ENCODE data around the gene PMS1. TPM values are rescaled to one million over a fixed set of nuclear protein-coding genes. Genes with fewer than 3 reads are reported as not detected.

The PMS1 gene
- polyA plus RNA-seq, 1 experiment, result 16.3 TPM

DNA sequence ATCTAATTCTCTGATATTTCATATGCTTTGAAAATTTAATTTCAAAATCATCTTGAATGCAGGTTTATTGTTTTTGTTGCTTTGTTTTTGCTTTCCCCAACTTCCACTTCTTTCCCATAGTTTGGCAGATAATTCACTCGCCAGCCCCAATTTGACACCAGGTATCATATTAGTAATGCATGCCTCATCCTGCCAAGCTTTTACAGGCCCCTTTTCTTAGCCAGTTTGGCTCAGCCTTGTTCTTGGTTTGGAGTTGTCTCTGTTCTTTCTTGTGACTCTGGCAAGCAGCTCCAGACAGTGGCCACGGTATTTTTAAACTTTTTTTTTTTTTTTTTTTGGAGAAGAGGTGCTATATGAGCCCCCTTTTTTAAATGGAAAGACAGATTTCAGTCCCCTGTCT lies 65.3 kb downstream of the PMS1 start:
- ChIA-PET POLR2A (no interaction called here), CTCF (no interaction called here)

GRCh38 chr2:189851174-189851826 lies 67.0 kb downstream of the PMS1 start:
- no peaks in the 10 kb centered on the region for H3K9me3 ChIP-seq (ENCODE audit: control insufficient read depth, insufficient read depth, low read length)
- POLR2A ChIA-PET, result no interaction called here
- no peaks in the 10 kb centered on the region for H3K27me3 ChIP-seq (ENCODE audit: control insufficient read depth, insufficient read depth, low read length)
- no peak overlapping the region for H3K4me3 ChIP-seq (ENCODE audit: low read depth, low read length)
- CTCF ChIA-PET, result interaction anchor here (0.9 kb wide), 1 partner anchor 191 kb away, joined by 3 read pairs; no protein-coding TSS in a partner anchor
- TF ChIP-seq, protein P1, sequence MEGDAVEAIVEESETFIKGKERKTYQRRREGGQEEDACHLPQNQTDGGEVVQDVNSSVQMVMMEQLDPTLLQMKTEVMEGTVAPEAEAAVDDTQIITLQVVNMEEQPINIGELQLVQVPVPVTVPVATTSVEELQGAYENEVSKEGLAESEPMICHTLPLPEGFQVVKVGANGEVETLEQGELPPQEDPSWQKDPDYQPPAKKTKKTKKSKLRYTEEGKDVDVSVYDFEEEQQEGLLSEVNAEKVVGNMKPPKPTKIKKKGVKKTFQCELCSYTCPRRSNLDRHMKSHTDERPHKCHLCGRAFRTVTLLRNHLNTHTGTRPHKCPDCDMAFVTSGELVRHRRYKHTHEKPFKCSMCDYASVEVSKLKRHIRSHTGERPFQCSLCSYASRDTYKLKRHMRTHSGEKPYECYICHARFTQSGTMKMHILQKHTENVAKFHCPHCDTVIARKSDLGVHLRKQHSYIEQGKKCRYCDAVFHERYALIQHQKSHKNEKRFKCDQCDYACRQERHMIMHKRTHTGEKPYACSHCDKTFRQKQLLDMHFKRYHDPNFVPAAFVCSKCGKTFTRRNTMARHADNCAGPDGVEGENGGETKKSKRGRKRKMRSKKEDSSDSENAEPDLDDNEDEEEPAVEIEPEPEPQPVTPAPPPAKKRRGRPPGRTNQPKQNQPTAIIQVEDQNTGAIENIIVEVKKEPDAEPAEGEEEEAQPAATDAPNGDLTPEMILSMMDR (IDR thresholded peaks at IDR 0.05; ENCODE audit: low read depth, low read length), result no peak
- no peak overlapping the region for H3K27ac ChIP-seq (ENCODE audit: low read depth, low read length)
- DNase-seq (ENCODE audit: low read depth, low spot score), result no peak

More for the DNA sequence above, 65.3 kb downstream of the PMS1 start:
- TF ChIP-seq, protein P1 (IDR thresholded peaks at IDR 0.05; ENCODE audit: low read depth, low read length), result no peak
- H3K27ac ChIP-seq (ENCODE audit: low read depth, low read length), result no peak overlapping the region
- no peak for DNase-seq (ENCODE audit: low read depth, low spot score)
- no peaks in the 10 kb centered on the region for H3K9me3 ChIP-seq (ENCODE audit: control insufficient read depth, insufficient read depth, low read length)
- no peak overlapping the region for H3K4me3 ChIP-seq (ENCODE audit: low read depth, low read length)
- no peaks in the 10 kb centered on the region for H3K27me3 ChIP-seq (ENCODE audit: control insufficient read depth, insufficient read depth, low read length)

DNA sequence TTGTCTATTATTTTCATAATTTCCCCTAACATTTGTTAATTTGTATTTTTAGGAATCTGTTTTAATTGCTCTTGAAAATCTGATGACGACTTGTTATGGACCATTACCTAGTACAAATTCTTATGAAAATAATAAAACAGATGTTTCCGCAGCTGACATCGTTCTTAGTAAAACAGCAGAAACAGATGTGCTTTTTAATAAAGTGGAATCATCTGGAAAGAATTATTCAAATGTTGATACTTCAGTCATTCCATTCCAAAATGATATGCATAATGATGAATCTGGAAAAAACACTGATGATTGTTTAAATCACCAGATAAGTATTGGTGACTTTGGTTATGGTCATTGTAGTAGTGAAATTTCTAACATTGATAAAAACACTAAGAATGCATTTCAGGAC lies 69.9 kb downstream of the PMS1 start:
- TF ChIP-seq, protein P1 (IDR thresholded peaks at IDR 0.05; ENCODE audit: low read depth, low read length), result no peak
- ChIA-PET CTCF (no interaction called here), POLR2A (no interaction called here)
- Histone ChIP-seq H3K27me3 (ENCODE audit: control insufficient read depth, insufficient read depth, low read length) (no peaks in the 10 kb centered on the region), H3K4me3 (ENCODE audit: low read depth, low read length) (no peak overlapping the region), H3K27ac (ENCODE audit: low read depth, low read length) (no peak overlapping the region), H3K9me3 (ENCODE audit: control insufficient read depth, insufficient read depth, low read length) (no peaks in the 10 kb centered on the region)
- DNase-seq (ENCODE audit: low read depth, low spot score), result no peak

- Histone ChIP-seq H3K27me3 (ENCODE audit: control insufficient read depth, insufficient read depth, low read length) (no peaks in the 10 kb centered on the region), H3K27ac (ENCODE audit: low read depth, low read length) (no peak overlapping the region), H3K4me3 (ENCODE audit: low read depth, low read length) (no peak overlapping the region), H3K9me3 (ENCODE audit: control insufficient read depth, insufficient read depth, low read length) (no peaks in the 10 kb centered on the region)
- ChIA-PET POLR2A (no interaction called here), CTCF (interaction anchor here (1.1 kb wide), 1 partner anchor 11 kb away, joined by 3 read pairs; no protein-coding TSS in a partner anchor)
- no peak for DNase-seq (ENCODE audit: low read depth, low spot score)
- TF ChIP-seq, protein P1 (IDR thresholded peaks at IDR 0.05; ENCODE audit: low read depth, low read length), result no peak
These were observed 70.7 kb downstream of the PMS1 start for GRCh38 chr2:189854940-189855339.

DNA sequence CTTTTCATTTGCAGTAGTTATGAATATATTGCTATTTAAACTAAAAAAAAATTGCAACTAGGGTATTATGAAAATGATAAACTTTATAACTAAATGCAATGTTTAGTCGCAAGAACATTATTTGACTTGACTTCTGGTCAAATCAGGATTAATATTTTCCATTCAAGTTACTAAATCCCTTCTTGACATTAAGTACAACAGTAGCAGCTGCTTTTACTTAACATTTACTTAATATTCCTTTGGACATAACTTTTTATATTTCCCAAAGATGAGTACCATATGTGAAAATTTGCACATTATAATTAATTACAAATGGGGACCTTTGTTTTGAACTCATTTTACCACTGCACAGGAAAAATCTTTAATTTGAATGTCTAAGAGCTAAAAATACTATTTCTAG lies 74.0 kb downstream of the PMS1 start:
- CTCF ChIA-PET, result interaction anchor here (1.4 kb wide), 1 partner anchor 59 kb away, joined by 4 read pairs; no protein-coding TSS in a partner anchor

More for the DNA sequence above, 74.0 kb downstream of the PMS1 start:
- DNase-seq (ENCODE audit: low read depth, low spot score), result no peak
- Histone ChIP-seq H3K27me3 (ENCODE audit: control insufficient read depth, insufficient read depth, low read length) (no peaks in the 10 kb centered on the region), H3K9me3 (ENCODE audit: control insufficient read depth, insufficient read depth, low read length) (no peaks in the 10 kb centered on the region), H3K27ac (ENCODE audit: low read depth, low read length) (no peak overlapping the region), H3K4me3 (ENCODE audit: low read depth, low read length) (no peak overlapping the region)
- POLR2A ChIA-PET, result no interaction called here
- TF ChIP-seq, protein P1 (IDR thresholded peaks at IDR 0.05; ENCODE audit: low read depth, low read length), result no peak

Data from AG04450 (cell line).